ENCODE measurements around the gene ARL16. TPM values are rescaled to one million over a fixed set of nuclear protein-coding genes. Genes with fewer than 3 reads are reported as not detected.

The ARL16 gene
- total and polyA plus RNA-seq, 4 experiments from 2014 or later, result 25.3 to 45.5 (median 26.8) TPM

- ChIA-PET POLR2A (ENCODE audit: partially characterized antibody) (interaction anchor here (0.7 to 1.8 kb wide), 3 partner anchors 12 to 31 kb away, joined by 3 to 5 read pairs (median 5); partner anchors contain the start of genes ARL16, HGS and MRPL12), CTCF (ENCODE audit: partially characterized antibody) (no interaction called here)
- H3K27me3 Mint-ChIP-seq, result no peaks in the 10 kb centered on the region
- H3K36me3 ChIP-seq (ENCODE audit: insufficient read depth, low read length), result no peaks in the 10 kb centered on the region
- H3K4me3 Mint-ChIP-seq, result no peak overlapping the region
- H3K36me3 Mint-ChIP-seq, result no peaks in the 10 kb centered on the region
- no peaks in the 10 kb centered on the region for H3K9me3 Mint-ChIP-seq
- H3K4me1 Mint-ChIP-seq, result peaks cover 5 to 22% (median 15%) of the 10 kb centered on the region in 4 donors
- H3K9me3 ChIP-seq (ENCODE audit: control insufficient read depth in 1 of 2, low read length in 2 of 2), result no peaks in the 10 kb centered on the region
- H3K4me1 ChIP-seq (ENCODE audit: insufficient read depth, low read length), result peaks cover 25% of the 10 kb centered on the region
- H3K4me3 ChIP-seq (ENCODE audit: low read length in 2 of 2), result no peak overlapping the region
- H3K27ac ChIP-seq (ENCODE audit: low read depth, low read length), result no peak overlapping the region
- H3K27ac Mint-ChIP-seq, result no peak overlapping the region
- intact Hi-C loops (cut with micrococcal nuclease), result no loop called here
- H3K27me3 ChIP-seq (ENCODE audit: insufficient read depth, low read length), result no peaks in the 10 kb centered on the region
- no peak for DNase-seq
Observed at GRCh38 chr17:81715107-81715871, 31.7 kb upstream of the ARL16 start.

DNA sequence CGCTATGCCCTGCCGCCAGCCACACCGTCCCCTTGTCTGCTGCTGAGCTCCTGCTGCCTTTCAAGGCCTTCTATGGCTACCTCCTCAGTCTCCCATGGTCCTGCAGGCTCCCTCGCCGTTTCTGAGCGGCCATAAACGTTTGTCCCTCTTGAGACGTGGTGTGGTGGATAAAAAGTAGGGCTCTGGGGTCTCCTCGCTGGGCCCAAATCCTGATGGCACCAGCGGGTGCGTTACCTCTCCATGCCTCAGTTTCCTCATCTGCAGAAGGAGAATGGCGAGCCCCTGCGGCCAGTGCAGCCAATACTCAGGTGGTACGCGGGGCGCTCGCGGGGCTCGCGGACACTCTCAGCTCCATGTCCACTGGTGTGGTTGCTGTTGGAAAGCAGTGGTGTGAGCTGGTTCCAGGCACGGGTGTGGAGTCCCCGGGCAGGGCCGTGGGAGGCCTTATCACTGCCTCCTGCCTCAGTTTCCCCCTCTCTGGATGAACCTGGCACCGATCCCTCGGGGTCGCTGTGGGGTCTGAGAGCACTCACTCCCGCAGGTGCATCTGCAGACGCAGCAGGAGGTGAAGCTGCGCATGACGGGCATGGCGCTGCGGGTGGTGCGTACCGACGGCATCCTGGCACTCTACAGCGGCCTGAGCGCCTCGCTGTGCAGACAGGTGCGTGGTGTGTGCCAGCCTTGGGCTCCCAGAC lies 31.0 kb upstream of the ARL16 start:
- Histone ChIP-seq H3K27me3 (ENCODE audit: insufficient read depth, low read length) (no peaks in the 10 kb centered on the region), H3K4me3 (ENCODE audit: low read length in 2 of 2) (no peak overlapping the region), H3K4me1 (ENCODE audit: insufficient read depth, low read length) (peaks cover 28% of the 10 kb centered on the region), H3K9me3 (ENCODE audit: control insufficient read depth in 1 of 2, low read length in 2 of 2) (no peaks in the 10 kb centered on the region), H3K36me3 (ENCODE audit: insufficient read depth, low read length) (no peaks in the 10 kb centered on the region), H3K27ac (ENCODE audit: low read depth, low read length) (no peak overlapping the region)
- no peaks in the 10 kb centered on the region for H3K9me3 Mint-ChIP-seq
- H3K4me1 Mint-ChIP-seq, result peaks cover 5 to 26% (median 16%) of the 10 kb centered on the region in 4 donors
- ChIA-PET CTCF (ENCODE audit: partially characterized antibody) (interaction anchor here (0.7 kb wide), 1 partner anchor 11 kb away, joined by 6 read pairs; no protein-coding TSS in a partner anchor), POLR2A (ENCODE audit: partially characterized antibody) (interaction anchor here (1.7 to 1.8 kb wide), 2 partner anchors 12 to 31 kb away, joined by 5 read pairs; partner anchors contain the start of genes ARL16, HGS and MRPL12)
- no peaks in the 10 kb centered on the region for H3K36me3 Mint-ChIP-seq
- no peaks in the 10 kb centered on the region for H3K27me3 Mint-ChIP-seq
- intact Hi-C loops (cut with micrococcal nuclease), result no loop called here
- H3K27ac Mint-ChIP-seq, result no peak overlapping the region
- H3K4me3 Mint-ChIP-seq, result peak overlapping the region in 4 of 8 donors; percentile 6 to 35 (median 24)
- DNase-seq, result no peak

GRCh38 chr17:81713556-81714411 lies 30.2 kb upstream of the ARL16 start:
- no peak overlapping the region for H3K27ac ChIP-seq (ENCODE audit: low read depth, low read length)
- intact Hi-C loops (cut with micrococcal nuclease), result no loop called here
- Mint-ChIP-seq H3K36me3 (no peaks in the 10 kb centered on the region), H3K27me3 (no peaks in the 10 kb centered on the region), H3K9me3 (no peaks in the 10 kb centered on the region), H3K27ac (peak overlapping the region in 1 of 7 donors; percentile 6), H3K4me3 (peak overlapping the region in 4 of 8 donors; percentile 19 to 86 (median 30)), H3K4me1 (peaks cover 5 to 26% (median 16%) of the 10 kb centered on the region in 4 donors)
- H3K4me1 ChIP-seq (ENCODE audit: insufficient read depth, low read length), result peaks cover 28% of the 10 kb centered on the region
- no peaks in the 10 kb centered on the region for H3K9me3 ChIP-seq (ENCODE audit: control insufficient read depth in 1 of 2, low read length in 2 of 2)
- no peak overlapping the region for H3K4me3 ChIP-seq (ENCODE audit: low read length in 2 of 2)
- H3K36me3 ChIP-seq (ENCODE audit: insufficient read depth, low read length), result no peaks in the 10 kb centered on the region
- no peaks in the 10 kb centered on the region for H3K27me3 ChIP-seq (ENCODE audit: insufficient read depth, low read length)
- DNase-seq, result no peak
- POLR2A ChIA-PET (ENCODE audit: partially characterized antibody), result interaction anchor here (0.9 to 1.8 kb wide), 4 partner anchors 11 to 153 kb away, joined by 3 to 5 read pairs (median 4); partner anchors contain the start of genes ARL16, HGS and MRPL12
- CTCF ChIA-PET (ENCODE audit: partially characterized antibody), result interaction anchor here (0.7 to 1.0 kb wide), 2 partner anchors 12 to 120 kb away, joined by 3 to 6 read pairs; partner anchors contain the start of gene MCRIP1

DNA sequence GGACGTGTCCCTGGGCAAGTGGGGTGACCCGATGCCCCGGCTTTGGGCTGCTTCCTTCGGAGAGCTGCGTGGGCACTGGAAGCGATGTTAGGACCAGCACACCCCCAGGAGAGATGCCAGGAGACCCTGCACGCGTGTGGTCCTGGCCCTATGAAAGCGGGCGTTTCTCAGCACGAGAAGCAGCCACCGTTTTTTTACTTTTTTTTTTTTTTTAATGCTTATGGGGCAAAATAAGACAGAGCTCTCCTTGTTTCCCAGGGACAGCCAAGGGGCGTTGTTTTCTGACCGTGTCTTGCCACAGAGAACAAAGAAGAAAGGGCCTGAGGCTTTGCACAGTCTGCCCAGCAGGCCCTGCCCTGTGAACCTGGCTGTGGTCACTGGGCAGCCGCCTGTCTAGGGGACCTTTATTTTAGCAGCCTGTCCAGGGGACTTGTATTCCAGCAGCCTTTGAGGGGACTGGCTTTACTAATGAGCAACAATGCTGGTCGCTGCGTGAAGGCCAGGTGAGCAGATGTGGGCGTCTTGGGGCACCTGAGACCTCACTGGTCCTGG lies 29.5 kb upstream of the ARL16 start:
- Mint-ChIP-seq H3K4me3 (peak overlapping the region; percentile 75 to 87 (median 80)), H3K4me1 (peaks cover 5 to 26% (median 16%) of the 10 kb centered on the region in 4 donors), H3K27ac (peak overlapping the region in 4 of 7 donors; percentile 56 to 92 (median 82)), H3K9me3 (no peaks in the 10 kb centered on the region), H3K36me3 (no peaks in the 10 kb centered on the region), H3K27me3 (no peaks in the 10 kb centered on the region)
- Histone ChIP-seq H3K4me1 (ENCODE audit: insufficient read depth, low read length) (peaks cover 28% of the 10 kb centered on the region), H3K27me3 (ENCODE audit: insufficient read depth, low read length) (no peaks in the 10 kb centered on the region), H3K36me3 (ENCODE audit: insufficient read depth, low read length) (no peaks in the 10 kb centered on the region), H3K9me3 (ENCODE audit: control insufficient read depth in 1 of 2, low read length in 2 of 2) (no peaks in the 10 kb centered on the region), H3K27ac (ENCODE audit: low read depth, low read length) (no peak overlapping the region), H3K4me3 (ENCODE audit: low read length in 2 of 2) (peak overlapping the region in 1 of 2 donors; percentile 58)
- DNase-seq, result no peak
- CTCF ChIA-PET (ENCODE audit: partially characterized antibody), result interaction anchor here (1.0 kb wide), 1 partner anchor 121 kb away, joined by 3 read pairs; the partner anchor contains the start of gene MCRIP1
- intact Hi-C loops (cut with micrococcal nuclease), result no loop called here
- POLR2A ChIA-PET (ENCODE audit: partially characterized antibody), result interaction anchor here (0.9 to 1.8 kb wide), 5 partner anchors 10 to 154 kb away, joined by 3 to 5 read pairs (median 3); partner anchors contain the start of genes ARL16, HGS and MRPL12

DNA sequence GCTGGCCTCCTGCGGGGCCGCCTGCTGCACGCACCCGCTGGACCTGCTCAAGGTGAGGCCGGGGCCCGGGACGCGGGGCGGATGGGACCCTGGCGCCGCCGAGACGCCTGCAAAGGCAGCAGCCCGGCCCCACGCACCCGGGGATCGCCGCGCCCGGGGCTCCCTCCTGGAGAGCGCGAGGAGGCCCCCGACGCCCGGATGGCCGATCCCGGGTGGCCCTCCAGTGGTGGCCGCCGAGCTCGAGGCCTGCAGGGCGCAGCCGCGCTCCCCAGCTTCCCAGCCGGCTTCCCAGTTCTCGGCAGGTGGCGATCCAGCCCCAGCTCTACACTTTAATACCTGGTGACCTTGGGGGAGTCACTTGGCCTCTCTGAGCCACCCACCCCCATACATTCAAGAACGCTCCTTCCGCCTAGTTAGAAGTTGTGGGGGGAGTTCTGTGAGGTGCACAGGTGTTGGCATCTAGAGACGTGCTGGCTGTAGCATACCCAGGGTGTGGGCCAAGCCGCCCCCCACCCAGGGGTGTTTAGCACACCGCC lies 28.9 kb upstream of the ARL16 start:
- H3K4me3 ChIP-seq (ENCODE audit: low read length in 2 of 2), result peak overlapping the region in 1 of 2 donors; percentile 58
- no peak overlapping the region for H3K27ac ChIP-seq (ENCODE audit: low read depth, low read length)
- no peaks in the 10 kb centered on the region for H3K36me3 ChIP-seq (ENCODE audit: insufficient read depth, low read length)
- ChIA-PET CTCF (ENCODE audit: partially characterized antibody) (interaction anchor here (1.0 kb wide), 1 partner anchor 121 kb away, joined by 3 read pairs; the partner anchor contains the start of gene MCRIP1), POLR2A (ENCODE audit: partially characterized antibody) (interaction anchor here (0.9 to 1.1 kb wide), 3 partner anchors 17 to 154 kb away, joined by 3 to 4 read pairs (median 3); partner anchors contain the start of gene ARL16)
- peaks cover 28% of the 10 kb centered on the region for H3K4me1 ChIP-seq (ENCODE audit: insufficient read depth, low read length)
- Mint-ChIP-seq H3K27ac (peak overlapping the region in 4 of 7 donors; percentile 56 to 92 (median 82)), H3K4me3 (peak overlapping the region; percentile 75 to 87 (median 80)), H3K9me3 (no peaks in the 10 kb centered on the region), H3K4me1 (peaks cover 5 to 26% (median 16%) of the 10 kb centered on the region in 4 donors), H3K36me3 (peaks cover 0 to 2% of the 10 kb centered on the region in 2 donors), H3K27me3 (no peaks in the 10 kb centered on the region)
- no peaks in the 10 kb centered on the region for H3K27me3 ChIP-seq (ENCODE audit: insufficient read depth, low read length)
- intact Hi-C loops (cut with micrococcal nuclease), result loop anchor here (1.0 kb wide), 1 partner anchor 9 kb away; the partner anchor contains the start of gene MRPL12
- H3K9me3 ChIP-seq (ENCODE audit: control insufficient read depth in 1 of 2, low read length in 2 of 2), result no peaks in the 10 kb centered on the region
- peak in 1 of 5 donors; percentile 11 for DNase-seq

All from CD4-positive, alpha-beta memory T cell (primary cell).